NCI-H128 (cell line): ENCODE data around the gene HDAC8.
A peak's percentile ranks its signal among the peaks of the same experiment; 100 is the strongest.
"Not testable (repeated sequence)": the region's sequence is repeated elsewhere in the genome, so short reads cannot be mapped to it uniquely, and the experiment has no call there.

Experiments
- DNase-seq: peaks from one replicate; lab custom pipeline; 2025; ENCODE audit not compliant: unreplicated experiment; lab: John Stamatoyannopoulos, UW

Gene HDAC8

DNA sequence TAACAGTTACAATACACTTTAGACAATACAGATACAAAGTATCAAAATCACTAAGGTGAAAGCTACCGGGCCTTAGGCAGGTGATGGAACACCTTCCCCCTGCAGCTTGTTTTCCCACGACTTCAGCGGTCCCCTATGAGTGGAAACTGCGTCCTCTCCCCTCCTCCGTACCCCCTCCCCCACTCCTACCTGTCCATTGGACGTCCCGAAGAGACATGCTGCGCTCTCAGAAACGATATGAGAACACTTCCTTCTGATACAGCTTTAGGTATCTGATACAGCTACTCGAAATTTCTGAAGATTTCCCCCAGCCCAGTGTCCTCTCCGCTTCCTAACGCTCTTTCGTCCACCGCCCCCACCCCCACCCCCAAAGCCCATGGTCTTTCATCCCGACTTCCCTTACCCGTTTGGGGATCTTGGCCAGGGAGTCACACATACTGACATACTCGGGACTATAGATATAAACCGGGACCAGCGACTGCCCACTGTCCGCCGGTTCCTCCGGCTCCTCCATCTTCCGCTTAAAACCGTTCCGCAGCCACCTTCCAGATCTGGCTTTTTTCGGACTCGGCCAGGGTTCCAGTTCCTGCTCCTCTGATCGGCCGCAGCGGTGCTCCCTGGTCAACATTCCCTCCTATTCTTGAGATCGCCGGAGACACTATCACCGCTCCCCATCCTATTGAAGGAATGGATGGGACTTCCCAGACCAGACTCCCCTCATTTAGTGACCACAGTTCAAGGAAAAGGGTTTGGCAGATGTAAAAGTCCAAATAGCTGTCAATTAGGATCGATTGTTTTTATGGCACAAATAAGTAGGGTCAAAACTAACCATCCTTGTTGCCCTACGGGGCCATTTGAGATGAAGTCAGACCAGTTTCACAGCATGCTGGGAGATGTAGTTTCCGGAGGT lies at the start of gene HDAC8:
Gene HDAC8 (minus strand): TSS at position 596 of the 910 bp plus-strand sequence. CDS start 82 bp downstream, at position 514.
- DNase-seq = peak; percentile 7

DNA sequence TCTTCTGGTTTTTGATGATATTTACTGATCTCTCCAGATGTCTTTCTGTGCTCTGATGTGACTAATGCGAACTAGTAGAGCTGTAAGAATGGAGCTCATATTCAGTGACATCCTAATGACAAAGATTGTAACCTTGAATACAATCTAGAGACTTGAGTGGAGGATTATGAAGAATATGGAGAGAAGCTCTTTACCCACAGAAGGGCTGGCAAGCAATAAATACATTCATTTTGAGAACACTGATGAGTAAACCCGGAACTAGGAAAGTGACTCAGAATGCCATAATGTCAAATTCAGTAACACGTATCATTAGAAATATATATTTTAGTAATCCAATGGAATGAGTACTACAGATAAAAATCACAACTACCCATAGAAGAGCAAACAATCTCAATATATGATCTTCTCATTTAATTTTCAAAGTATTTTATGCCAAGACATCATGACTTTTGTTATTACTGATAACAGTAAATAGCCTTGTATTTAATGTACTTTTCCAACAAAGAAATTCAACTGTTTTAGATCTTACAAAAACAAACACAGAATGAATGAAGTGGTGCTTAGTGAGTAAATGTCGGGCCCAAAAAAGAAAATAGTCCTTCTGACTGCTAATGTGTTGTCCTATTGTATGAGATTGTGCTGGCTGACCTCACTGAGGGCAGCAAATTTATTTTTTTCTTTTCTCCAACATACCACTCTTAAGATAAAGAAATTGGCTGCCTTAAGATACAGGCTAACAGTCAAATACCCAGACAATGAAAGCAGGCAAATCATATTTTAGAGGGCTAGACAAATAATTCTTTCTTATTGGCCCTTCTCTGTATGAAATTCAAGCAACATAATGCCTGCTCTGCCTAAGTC lies 49.2 kb upstream of the HDAC8 start:
- DNase-seq = no peak

DNA sequence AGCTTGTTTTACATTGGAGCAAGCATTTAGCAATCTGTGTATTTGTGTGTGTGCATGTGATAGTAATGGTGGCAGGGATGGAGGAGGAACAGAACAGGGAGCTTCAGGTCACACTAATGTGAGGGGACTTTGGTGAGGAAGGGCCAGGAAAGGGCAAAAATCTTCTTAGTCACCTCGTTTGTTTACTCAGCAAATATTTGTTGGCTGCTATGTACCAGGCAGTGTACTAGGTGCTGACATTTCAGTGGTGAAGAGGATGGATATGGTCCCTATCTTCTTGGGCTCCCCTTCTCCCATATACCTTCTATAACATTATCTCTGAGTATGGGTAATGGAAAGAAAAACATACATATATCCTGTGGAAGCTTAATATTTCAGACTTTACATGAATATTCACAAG lies 48.5 kb upstream of the HDAC8 start:
- DNase-seq = no peak

DNA sequence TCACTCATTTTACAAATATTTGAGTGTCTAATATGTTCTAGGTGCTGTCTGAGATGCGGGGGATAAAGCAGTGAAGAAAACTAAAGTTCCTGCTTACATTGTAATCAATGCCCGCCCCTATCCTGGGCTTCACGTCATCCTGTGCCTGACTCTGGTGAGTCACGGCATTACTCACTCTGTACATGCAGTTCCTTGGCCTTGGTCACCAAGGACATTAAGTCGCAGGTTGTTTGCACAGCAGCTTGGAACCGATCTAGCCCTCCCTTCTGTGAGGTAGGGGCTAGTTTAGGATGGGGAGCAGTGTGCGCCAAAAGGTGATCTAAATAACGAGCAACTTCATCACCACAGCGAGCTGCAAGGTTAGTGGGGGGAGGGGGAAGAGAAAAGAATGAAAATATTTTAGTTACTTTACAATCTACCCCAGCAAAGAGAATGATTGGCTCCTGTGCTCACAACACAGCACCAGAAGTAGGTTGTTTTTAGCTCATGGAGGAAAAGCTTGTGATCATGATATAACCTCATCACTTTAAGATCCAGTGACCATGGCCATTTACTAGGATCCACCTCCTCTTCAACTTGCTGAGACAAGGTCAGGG lies 48.0 kb upstream of the HDAC8 start:
- DNase-seq = no peak

DNA sequence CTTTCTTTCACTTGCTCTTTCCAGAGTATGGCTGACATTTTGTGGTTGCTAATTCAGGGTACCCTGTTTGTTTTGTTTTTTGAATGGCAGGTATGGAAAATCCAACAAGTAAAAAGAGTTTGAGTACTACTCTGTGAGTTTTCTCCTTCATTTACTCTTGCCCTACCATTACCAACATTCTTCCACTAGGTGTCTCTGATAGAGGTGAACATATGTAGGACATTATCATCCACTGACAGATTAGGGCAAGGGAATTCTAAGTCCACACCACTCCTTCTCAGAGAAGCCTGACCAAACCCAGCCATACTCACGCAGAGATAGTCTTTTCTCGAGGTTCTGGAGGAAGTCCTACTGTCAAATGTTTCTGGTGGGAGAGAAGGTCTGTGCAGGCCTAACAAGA lies 36.7 kb upstream of the HDAC8 start:
- no peak for DNase-seq

DNA sequence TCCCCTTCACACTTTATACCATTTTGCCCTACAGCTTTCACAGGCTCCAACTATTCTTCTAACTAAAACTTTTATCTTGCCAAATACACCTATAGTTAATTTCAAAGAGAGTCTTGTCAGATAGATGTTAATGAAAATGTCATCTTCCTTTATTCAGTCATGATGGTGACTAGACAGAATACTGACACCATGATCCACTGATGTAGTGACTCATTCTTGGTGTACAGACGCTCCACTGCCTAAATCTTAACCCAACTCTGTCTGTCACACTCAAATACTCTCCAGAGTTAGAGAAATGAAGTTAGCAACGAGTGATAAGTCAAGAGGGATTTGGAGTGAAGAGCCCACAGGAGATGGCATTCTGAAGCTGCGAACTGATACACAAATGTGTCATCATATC lies 32.1 kb upstream of the HDAC8 start:
- DNase-seq = no peak

DNA sequence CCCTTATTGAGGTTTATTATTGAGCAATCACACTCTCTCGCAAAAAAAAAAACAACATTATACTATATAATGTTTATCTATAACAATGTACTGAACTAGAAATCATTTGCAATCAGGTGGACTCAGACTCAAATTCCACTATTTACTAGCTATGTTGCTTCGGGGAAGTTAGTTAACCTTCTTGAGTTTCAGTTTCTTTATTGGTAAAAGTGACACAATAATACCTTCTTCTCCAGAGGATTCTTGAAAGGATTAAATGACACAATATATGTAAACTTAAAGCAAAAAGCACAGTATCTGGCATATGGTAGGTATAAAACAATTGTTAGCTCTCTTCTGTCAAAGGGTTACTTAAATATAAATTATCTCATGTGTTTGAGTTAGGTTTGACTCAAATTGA lies 31.5 kb upstream of the HDAC8 start:
- DNase-seq = no peak

DNA sequence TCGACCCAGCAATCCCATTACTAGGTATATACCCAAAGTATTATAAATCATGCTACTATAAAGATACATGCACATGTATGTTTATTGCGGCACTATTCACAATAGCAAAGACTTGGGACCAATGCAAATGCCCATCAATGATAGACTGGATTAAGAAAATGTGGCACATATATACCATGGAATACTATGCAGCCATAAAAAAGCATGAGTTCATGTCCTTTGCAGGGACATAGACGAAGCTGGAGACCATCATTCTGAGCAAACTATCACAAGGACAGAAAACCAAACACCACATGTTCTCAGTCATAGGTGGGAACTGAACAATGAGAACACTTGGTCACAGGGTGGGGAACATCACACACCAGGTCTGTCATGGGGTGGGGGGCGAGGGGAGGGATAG lies 18.4 kb upstream of the HDAC8 start:
- DNase-seq = not testable (repeated sequence)

DNA sequence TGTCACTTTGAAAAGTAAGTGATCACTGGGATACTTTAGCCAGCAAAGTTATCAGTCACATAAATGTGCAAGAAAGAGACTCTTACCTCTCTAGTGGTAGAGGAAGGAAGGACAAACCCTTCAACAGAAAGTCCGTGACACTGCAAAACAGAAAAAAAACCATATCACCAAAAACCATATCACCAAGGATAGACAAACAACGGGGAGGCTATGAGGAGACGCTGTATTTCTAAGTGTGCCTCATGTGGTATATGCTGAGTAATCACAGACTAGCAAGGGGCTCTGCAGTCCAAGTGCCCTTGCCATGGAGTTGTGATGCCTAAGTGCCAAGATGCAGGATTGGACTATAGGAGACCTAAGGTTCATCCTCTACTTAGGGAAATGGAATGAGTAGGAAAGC lies 11.5 kb upstream of the HDAC8 start:
- DNase-seq = no peak

DNA sequence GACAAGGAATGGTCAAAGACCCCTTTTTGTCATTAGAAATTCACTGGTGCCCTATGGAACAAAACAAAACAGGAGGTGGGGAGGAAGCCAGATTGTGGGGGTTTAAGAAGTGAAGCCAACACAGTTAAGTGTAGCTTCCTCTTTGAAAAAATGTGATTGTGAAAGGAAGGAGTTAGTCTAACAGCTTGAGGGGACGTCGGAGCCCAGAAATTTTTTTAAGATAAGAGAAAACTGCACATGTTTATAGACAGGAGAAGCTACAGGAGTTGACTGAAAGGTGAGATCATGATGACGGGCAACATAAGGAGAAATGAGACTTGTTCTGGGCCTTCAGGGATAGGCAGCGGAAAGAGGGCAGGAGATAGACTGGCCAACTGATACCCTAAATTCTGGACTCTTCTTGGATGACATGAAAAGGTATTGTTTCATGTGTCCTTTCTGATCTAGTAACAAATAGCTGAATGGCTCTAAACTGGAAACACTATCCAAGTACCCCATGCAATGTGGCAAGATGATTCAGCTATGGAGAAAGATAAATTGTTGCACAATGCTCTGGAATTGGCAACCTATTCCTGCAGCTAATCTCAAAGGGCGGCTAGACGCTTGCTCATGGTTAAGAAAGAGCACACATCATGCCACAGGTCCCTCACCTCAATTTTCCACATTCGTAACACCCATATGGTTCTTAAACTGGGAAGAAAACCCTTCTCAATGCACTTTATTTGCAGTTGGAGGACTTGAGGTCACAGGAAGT lies 3.7 kb upstream of the HDAC8 start:
- no peak for DNase-seq

DNA sequence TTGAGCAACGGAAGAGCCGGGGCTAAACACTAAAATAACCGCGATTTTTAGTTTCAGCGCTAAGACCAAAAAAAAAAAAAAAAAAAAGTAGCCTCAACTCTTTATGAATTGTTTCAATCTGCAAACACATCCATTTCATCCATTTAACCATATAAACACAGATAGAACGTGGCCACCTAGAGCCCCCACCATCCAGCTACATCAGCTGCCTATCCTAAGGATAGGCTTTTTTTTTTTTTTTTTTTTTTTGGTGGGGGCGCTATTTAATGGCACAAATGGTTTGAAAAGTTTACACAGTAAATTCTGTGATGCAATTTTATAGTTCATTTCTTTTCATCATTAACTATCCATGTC lies 492 bp upstream of the HDAC8 start:
- no peak for DNase-seq

DNA sequence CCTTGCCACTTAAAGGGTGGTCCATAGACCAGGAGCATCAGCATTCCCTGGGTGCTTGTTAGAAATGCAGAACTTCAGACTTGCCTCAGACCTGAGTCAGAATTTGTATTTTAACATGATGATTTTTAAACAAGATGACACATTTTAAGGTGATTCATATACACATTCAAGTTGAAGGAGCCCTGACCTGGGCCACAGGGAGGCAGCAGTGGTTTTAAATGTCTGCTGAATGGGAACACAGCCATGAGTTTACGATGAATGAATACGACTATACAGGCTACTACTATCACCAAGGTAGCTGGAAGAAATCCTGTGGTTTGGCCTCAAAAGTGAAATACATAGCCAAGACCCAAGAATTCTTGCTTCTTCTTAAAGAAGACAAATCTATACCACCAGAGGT lies 2.9 kb downstream of the HDAC8 start:
- no peak for DNase-seq

DNA sequence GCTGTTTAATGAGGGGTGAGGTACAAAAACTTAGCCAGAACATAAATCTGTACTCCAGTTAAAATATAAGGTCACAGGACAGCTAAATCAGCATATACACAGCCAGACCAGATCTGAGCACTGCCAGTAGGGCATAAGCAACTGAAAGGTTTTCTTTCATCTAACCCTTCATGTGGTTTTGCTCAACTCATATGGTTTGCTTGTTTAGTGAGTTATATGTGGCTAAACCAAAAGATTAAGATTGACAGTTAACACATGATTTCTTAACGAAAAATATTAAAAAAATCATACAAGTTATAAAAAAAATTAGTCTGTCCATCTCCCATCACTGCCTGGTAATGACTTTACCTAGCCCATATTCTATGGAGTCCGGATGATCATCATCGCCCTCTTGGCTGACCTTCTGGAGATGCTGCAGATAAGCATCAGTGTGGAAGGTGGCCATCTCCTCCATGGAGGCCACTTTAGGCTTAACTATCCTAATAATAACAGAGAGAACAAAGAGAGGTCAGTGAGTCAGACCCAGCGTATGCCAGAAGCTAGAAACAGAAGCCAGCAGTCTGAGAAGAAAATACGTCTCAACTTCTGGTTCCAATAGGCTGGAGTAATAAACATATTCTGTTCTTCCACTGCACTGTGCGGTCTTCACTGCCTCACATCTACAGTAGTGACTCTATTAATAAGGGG lies 4.1 kb downstream of the HDAC8 start:
- no peak for DNase-seq

DNA sequence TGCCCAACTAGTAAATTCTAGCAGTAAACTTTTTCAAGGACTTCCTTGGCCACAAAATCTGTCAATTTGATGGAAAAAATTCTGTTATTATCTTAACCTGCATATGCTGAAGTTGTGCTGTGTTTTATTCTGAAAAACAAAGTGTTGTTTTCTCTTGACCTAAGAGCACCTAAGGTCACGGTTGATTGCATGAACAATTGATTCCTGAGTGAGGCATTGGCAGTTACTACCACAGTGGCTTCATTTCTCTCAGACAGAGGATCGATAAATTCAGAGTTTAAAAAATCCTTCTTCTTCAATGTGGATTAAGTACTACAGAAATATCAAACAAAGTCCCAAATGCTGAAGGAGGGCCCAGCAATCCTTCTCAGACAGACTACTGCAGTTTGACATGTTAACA lies 6.2 kb downstream of the HDAC8 start:
- no peak for DNase-seq

DNA sequence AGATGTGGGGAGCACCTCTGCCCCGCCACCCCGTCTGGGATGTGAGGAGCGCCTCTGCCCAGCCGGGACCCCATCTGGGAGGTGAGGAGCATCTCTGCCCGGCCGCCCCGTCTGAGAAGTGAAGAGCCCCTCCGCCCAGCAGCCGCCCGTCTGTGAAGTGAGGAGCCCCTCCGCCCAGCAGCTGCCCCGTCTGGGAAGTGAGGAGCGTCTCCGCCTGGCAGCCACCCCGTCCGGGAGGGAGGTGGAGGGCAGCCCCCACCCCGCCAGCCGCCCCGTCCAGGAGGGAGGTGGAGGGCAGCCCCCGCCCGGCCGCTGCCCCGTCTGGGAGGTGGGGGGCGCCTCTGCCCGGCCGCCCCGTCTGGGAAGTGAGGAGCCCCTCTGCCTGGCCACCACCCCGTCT lies 13.0 kb downstream of the HDAC8 start:
- DNase-seq = not testable (repeated sequence)

DNA sequence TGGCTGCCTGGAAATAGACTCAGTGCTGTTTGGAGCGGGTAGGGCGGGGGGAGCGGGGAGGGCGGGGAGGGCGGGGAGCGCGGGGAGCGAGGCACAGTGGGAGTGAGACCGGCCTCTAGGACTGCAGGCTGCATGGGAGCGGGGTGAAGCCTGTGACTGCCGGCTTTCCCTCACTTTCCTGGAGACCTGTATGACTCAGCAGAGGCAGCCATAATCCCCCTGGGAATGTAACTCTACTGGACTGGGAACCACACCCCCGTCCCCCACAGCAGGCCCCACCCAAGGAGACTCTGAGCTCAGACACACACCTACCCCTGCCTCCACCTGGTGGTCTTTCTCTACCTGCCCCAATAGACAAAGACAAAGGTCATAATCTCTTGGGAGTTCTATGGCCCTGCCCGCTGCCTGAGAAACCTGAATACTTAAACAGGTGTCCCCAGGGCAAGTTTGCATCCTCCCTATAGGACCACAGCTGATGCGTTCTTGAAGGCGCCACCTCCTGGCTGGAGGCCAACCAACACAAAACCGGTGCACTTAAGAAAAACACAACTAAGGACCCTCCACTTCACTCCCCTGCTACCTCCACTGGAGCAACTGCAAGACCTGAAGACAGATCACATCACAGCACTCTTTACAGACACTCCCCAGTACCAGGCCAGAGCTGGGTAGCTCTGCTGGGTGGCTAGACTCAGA lies 18.0 kb downstream of the HDAC8 start:
- DNase-seq = no peak

DNA sequence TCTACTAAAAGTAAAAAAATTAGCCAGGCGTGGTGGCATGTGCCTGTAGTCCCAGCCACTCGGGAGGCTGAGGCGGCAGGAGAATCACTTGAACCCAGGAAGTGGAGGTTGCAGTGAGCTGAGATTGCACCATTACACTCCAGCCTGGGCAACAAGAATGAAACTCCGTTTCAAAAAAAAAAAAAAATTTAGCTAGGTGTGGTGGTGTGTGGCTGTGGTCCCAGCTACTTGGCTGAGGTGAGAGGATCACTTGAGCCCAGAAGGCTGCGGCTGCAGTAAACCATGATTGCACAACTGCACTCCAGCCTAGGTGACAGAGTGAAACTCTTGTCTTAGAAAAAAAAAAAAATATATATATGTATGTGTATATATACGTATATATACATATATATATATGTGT lies 20.2 kb downstream of the HDAC8 start:
- not testable (repeated sequence) for DNase-seq

DNA sequence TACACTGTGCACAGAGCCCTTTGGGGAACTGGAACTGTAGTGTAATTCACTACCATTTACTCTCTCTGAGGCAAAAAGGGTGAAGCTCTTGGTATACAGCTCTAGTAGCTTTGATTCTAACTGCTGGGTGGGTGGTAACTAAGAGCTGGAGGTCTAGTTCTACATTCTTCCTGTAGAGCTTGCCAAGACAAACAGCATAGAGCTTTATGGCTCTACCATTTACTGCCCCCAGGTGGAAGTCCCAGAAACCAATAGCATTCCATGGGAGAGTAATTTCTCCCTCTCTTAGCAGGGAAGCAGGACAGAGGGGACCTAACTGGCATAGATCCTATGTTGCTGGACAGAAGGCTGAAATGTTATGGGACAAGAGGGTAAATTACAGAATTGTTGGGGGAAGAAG lies 26.7 kb downstream of the HDAC8 start:
- DNase-seq = no peak

DNA sequence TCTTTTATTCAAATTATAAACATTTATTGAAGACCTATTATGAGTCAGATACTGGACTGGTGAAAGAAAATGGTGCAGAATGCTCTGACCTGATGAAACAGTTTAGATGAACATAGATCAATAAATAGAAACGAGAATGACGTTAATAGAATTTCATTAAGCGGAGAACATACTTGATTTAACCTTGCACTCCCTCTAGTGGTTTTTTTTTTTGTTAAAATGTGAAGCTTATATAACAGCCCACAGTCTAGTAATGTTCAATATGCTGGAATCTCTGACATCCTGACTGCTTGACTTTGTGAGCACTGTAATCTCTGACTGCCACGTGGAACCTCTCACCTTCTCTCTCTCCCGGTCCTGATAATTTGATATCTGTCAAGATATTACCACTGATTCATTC lies 32.3 kb downstream of the HDAC8 start:
- DNase-seq = no peak

DNA sequence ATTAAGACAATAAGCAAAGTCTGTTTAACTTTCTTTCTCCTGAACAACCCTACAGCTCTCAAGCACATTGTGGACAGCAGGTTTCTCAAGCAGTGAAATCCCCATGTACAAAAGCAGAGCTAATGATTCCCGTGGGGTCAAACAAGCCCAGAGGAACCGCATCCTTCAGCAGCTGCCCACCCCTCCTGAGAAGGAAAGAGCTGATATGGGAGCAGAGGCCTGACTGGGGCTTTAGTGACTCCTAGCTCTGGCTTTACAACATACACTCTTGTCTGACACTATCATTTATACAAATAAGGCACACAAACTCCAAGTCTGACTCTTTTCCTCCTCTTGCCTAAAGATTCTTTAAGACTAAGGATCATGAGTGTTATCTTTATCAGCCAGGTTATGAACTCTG lies 32.8 kb downstream of the HDAC8 start:
- DNase-seq = no peak
